ENCODE data around the gene ATPAF2. TPM values are rescaled to one million over a fixed set of nuclear protein-coding genes. Genes with fewer than 3 reads are reported as not detected.

ATPAF2 gene
- total and polyA plus RNA-seq, 2 experiments from 2014 or later = 24.3 to 25.7 TPM

GRCh38 chr17:18041776-18042175 lies 2.8 kb upstream of the ATPAF2 start (continued):
- TF ChIP-seq ZNF462 (CRISPR knock-in tag; IDR thresholded peaks at IDR 0.05) (no peak), STAT1 (IDR thresholded peaks at IDR 0.05; ENCODE audit: unreplicated experiment) (no peak), ETS1 (IDR thresholded peaks at IDR 0.05) (no peak), ZNF331 (CRISPR knock-in tag; IDR thresholded peaks at IDR 0.05; ENCODE audit: low read depth) (no peak), EZH2 (IDR thresholded peaks at IDR 0.05; ENCODE audit: low read depth, unreplicated experiment) (no peak), POLR2AphosphoS5 (IDR thresholded peaks at IDR 0.05; ENCODE audit: low read depth) (no peak), CREB1 (CRISPR knock-in tag; IDR thresholded peaks at IDR 0.05; ENCODE audit: low read depth) (no peak), REST (IDR thresholded peaks at IDR 0.05; ENCODE audit: unreplicated experiment) (no peak), EZH2phosphoT487 (IDR thresholded peaks at IDR 0.05; ENCODE audit: unreplicated experiment) (no peak)
